Subcutaneous adipose tissue (tissue), 4 donors: ENCODE data around the gene TWSG1. TPM values are rescaled to one million over a fixed set of nuclear protein-coding genes. Genes with fewer than 3 reads are reported as not detected.

ENCODE experiments used
- total RNA-seq, 4 donors: library from RNA; depleted of rRNA; stranded (reverse); fragments of >200 nt; gene quantifications; one replicate each; pipeline ENCODE4 v1.1.0, GENCODE V29; 2016
- TF ChIP-seq, protein P1 (sequence below): fragments of 450-650 bp; IDR thresholded peaks from one replicate; pipeline ENCODE4 v1.5.1; 2016; ENCODE audit warnings: low read depth, mild to moderate bottlenecking, control low read depth, antibody characterized with exemption, moderate library complexity

TWSG1 gene
- total RNA-seq, 4 donors from 2014 or later, result 13.6 to 45.2 (median 38.2) TPM

- TF ChIP-seq, protein P1, sequence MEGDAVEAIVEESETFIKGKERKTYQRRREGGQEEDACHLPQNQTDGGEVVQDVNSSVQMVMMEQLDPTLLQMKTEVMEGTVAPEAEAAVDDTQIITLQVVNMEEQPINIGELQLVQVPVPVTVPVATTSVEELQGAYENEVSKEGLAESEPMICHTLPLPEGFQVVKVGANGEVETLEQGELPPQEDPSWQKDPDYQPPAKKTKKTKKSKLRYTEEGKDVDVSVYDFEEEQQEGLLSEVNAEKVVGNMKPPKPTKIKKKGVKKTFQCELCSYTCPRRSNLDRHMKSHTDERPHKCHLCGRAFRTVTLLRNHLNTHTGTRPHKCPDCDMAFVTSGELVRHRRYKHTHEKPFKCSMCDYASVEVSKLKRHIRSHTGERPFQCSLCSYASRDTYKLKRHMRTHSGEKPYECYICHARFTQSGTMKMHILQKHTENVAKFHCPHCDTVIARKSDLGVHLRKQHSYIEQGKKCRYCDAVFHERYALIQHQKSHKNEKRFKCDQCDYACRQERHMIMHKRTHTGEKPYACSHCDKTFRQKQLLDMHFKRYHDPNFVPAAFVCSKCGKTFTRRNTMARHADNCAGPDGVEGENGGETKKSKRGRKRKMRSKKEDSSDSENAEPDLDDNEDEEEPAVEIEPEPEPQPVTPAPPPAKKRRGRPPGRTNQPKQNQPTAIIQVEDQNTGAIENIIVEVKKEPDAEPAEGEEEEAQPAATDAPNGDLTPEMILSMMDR, result no peak
Measured at GRCh38 chr18:9389706-9390105, 55.1 kb downstream of the TWSG1 start.

GRCh38 chr18:9392726-9393125 is 58.2 kb downstream of the TWSG1 start:
- TF ChIP-seq, protein P1, result no peak

DNA sequence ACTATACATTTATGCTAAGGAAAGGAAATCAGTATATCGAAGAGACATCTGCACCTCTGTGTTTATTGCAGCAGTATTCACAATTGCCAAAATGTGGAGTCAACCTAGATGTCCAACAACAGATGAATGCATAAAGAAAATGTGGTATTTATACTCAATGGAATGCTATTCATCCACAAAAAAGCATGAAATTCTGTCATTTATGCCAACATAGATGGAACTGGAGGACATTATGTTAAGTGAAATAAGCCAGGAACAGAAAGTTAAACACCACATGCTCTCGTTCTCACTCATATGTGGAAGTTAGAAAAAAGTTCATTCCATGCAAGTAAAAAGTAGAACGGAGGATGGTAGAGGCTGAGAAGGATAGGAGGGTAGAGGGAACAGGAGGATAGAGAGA is 59.5 kb downstream of the TWSG1 start:
- TF ChIP-seq, protein P1, result no peak

DNA sequence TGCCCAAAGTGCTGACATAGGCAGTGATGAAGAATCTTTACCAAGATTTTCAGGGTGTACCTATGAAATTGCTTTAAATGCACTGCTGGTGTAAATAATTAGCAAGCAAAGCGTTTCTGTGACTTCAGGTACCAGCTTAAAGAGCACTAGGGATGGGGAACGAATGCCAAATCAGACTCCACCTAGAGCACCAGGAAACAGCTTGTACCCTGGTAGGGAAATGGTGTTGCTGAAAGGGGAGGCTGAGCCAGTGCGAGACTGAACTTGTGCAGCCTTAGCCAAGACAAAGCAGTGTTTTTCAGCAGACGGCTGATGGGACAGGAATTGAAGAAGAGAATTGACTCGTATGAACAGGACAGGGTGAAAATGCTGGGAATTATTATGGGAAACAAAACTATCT is 65.6 kb downstream of the TWSG1 start:
- TF ChIP-seq, protein P1, result no peak

- TF ChIP-seq, protein P1, result no peak
Measured at GRCh38 chr18:9401176-9401575, 66.6 kb downstream of the TWSG1 start.

GRCh38 chr18:9403795-9404564 is 69.4 kb downstream of the TWSG1 start:
- TF ChIP-seq, protein P1, result no peak

DNA sequence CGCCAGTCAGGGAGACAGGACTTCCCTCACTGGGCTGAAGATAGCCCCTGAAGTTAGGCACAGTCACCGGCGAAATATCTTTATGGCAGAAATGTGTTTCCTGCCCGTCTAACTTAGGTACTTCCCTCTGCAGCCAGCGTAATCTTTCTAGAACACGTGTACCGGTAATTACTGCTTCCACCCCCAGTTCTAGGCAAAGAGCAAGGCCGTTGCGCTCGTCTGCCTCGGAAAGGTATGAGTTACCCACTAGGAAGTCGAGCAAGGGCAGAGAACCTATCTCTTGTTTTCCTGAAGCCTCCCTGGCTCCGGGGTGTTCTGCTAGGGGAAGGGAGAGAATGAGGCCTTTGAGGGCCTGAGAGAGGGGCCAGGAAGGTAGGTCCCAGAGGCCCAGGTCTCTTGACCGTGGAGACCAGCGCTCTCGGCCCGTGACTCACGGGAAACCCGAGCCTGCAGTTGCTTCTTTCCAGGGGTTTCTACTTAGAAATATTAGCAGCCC is 70.0 kb downstream of the TWSG1 start:
- TF ChIP-seq, protein P1, result no peak
